CD4-positive, alpha-beta T cell (primary cell): ENCODE results near the gene PIEZO1. TPM values are rescaled to one million over a fixed set of nuclear protein-coding genes. Genes with fewer than 3 reads are reported as not detected.

Experiments
- ATAC-seq: fragments of 200-7000 bp; cut with Tn5 transposase; one replicate; pipeline ENCODE4 v1.10.0; 2022; ENCODE audit warnings: mild to moderate bottlenecking; ENCODE audit not compliant: poor library complexity
- CTCF ChIA-PET: fragments of 350-600 bp; sonication (Branson Sonifier 250); formaldehyde crosslinking; loops from one replicate; lab custom pipeline; 2021; ENCODE audit warnings: antibody characterized with exemption, inconsistent platforms; lab: Charles Lee
- POLR2A ChIA-PET: fragments of 350-600 bp; sonication (Branson Sonifier 250); formaldehyde crosslinking; loops from one replicate; lab custom pipeline; 2021; ENCODE audit warnings: antibody characterized with exemption, inconsistent platforms; lab: Charles Lee
- DNase-seq, 14 experiments: peaks; one replicate each; pipeline ENCODE4 v3.0.0-alpha.2; 2013 to 2020; ENCODE audit warnings: mixed read lengths in 2 of 14
- H3K27ac ChIP-seq, 2 donors: one replicate each; pipeline versions ENCODE4 v1.5.1 to v1.7.0; 2013; ENCODE audit warnings: low read length in 2 of 2, low read depth in 1 of 2, mild to moderate bottlenecking in 1 of 2
- H3K27me3 ChIP-seq, 2 experiments: 1 replicate in 1 of 2; 2 replicates in 1 of 2; pipeline versions ENCODE4 v1.6.1 to v1.7.0; 2013; ENCODE audit warnings: low read length in 2 of 2, control low read depth in 1 of 2, mild to moderate bottlenecking in 1 of 2, moderate library complexity in 1 of 2; ENCODE audit not compliant: insufficient read depth in 2 of 2, control insufficient read depth in 1 of 2
- H3K36me3 ChIP-seq: one replicate; pipeline ENCODE4 v1.6.1; 2013; ENCODE audit warnings: low read length, control low read depth; ENCODE audit not compliant: insufficient read depth
- H3K4me1 ChIP-seq: one replicate; pipeline ENCODE4 v1.6.1; 2013; ENCODE audit warnings: low read length, control low read depth; ENCODE audit not compliant: insufficient read depth
- H3K4me3 ChIP-seq: one replicate; pipeline ENCODE4 v1.5.1; 2013; ENCODE audit warnings: mild to moderate bottlenecking, low read length, moderate library complexity
- H3K9me3 ChIP-seq, 2 experiments: 1 replicate in 1 of 2; 2 replicates in 1 of 2; pipeline versions ENCODE4 v1.6.1 to v1.7.0; 2013; ENCODE audit warnings: low read length in 2 of 2, mild to moderate bottlenecking in 2 of 2, control low read depth in 1 of 2, moderate library complexity in 1 of 2; ENCODE audit not compliant: control insufficient read depth in 1 of 2, insufficient read depth in 1 of 2
- H3K27ac Mint-ChIP-seq: one replicate; pipeline ENCODE4 v1.8.0; 2020; ENCODE audit warnings: mixed read lengths
- H3K27me3 Mint-ChIP-seq: one replicate; pipeline ENCODE4 v1.8.0; 2021; ENCODE audit warnings: mixed read lengths
- H3K36me3 Mint-ChIP-seq: one replicate; pipeline ENCODE4 v1.8.0; 2021; ENCODE audit warnings: low read depth, mixed read lengths
- H3K4me1 Mint-ChIP-seq: one replicate; pipeline ENCODE4 v1.8.0; 2021; ENCODE audit warnings: low read depth, mixed read lengths
- H3K4me3 Mint-ChIP-seq: one replicate; pipeline ENCODE4 v1.8.0; 2020; ENCODE audit warnings: mild to moderate bottlenecking, mixed read lengths
- H3K9me3 Mint-ChIP-seq: one replicate; pipeline ENCODE4 v1.8.0; 2020; ENCODE audit warnings: mixed read lengths
- intact Hi-C, 2 experiments: fragments of 100-400 bp; cut with DNase I in 1 of 2; cut with micrococcal nuclease in 1 of 2; formaldehyde crosslinking; loops; one replicate each; pipeline versions ENCODE4 v1.15.1 to v1.9.0; 2023 to 2025; cut with DNase I, micrococcal nuclease
- total RNA-seq, 174 experiments: library from RNA in 2 of 174; stranded (reverse) in 2 of 174; gene quantifications; one replicate each; pipeline ENCODE4 v1.2.3 and lab custom pipeline; 2021 to 2026
- TF ChIP-seq, protein P1 (sequence below): fragments of 200-600 bp; IDR thresholded peaks from one replicate; pipeline ENCODE4 v1.8.0; 2022; ENCODE audit warnings: antibody characterized with exemption, mild to moderate bottlenecking

The PIEZO1 gene
- total RNA-seq, 2 experiments from 2014 or later, result 142 to 146 TPM

- CTCF ChIA-PET, result no interaction called here
- Mint-ChIP-seq H3K4me1 (no peaks in the 10 kb centered on the region), H3K9me3 (no peaks in the 10 kb centered on the region), H3K4me3 (no peak overlapping the region), H3K27me3 (no peaks in the 10 kb centered on the region), H3K27ac (no peak overlapping the region), H3K36me3 (peaks cover 6% of the 10 kb centered on the region)
- no peak for ATAC-seq
- Histone ChIP-seq H3K9me3 (no peaks in the 10 kb centered on the region), H3K4me3 (no peak overlapping the region), H3K4me1 (no peaks in the 10 kb centered on the region), H3K27ac (no peak overlapping the region), H3K36me3 (peaks cover 16% of the 10 kb centered on the region), H3K27me3 (no peaks in the 10 kb centered on the region)
- intact Hi-C loops, result loop anchor here in 1 of 2 experiments (5.0 kb wide), 1 partner anchor 123 kb away; no protein-coding TSS in a partner anchor
- POLR2A ChIA-PET, result no interaction called here
- TF ChIP-seq, protein P1, sequence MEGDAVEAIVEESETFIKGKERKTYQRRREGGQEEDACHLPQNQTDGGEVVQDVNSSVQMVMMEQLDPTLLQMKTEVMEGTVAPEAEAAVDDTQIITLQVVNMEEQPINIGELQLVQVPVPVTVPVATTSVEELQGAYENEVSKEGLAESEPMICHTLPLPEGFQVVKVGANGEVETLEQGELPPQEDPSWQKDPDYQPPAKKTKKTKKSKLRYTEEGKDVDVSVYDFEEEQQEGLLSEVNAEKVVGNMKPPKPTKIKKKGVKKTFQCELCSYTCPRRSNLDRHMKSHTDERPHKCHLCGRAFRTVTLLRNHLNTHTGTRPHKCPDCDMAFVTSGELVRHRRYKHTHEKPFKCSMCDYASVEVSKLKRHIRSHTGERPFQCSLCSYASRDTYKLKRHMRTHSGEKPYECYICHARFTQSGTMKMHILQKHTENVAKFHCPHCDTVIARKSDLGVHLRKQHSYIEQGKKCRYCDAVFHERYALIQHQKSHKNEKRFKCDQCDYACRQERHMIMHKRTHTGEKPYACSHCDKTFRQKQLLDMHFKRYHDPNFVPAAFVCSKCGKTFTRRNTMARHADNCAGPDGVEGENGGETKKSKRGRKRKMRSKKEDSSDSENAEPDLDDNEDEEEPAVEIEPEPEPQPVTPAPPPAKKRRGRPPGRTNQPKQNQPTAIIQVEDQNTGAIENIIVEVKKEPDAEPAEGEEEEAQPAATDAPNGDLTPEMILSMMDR, result no peak
- no peak for DNase-seq
Observed at GRCh38 chr16:88819126-88819525, 34.1 kb upstream of the PIEZO1 start.

DNA sequence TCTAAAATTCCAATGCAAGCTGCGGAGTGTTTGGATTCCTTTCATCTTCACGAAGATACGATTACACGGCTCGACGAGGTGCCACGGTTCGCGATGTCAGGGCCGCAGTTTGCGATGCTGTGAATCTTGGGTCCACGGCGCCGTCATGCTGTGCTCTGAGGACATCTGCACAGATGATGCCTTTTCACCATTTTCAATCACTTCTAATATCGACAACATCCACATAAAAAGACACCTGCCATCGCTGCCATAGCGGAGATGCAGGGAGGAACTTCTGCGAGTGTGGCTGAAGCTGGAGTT is 33.5 kb upstream of the PIEZO1 start:
- ATAC-seq, result no peak
- ChIA-PET CTCF (no interaction called here), POLR2A (no interaction called here)
- TF ChIP-seq, protein P1, result no peak
- H3K4me3 Mint-ChIP-seq, result no peak overlapping the region
- no peaks in the 10 kb centered on the region for H3K9me3 Mint-ChIP-seq
- intact Hi-C loops, result loop anchor here in 1 of 2 experiments (5.0 kb wide), 1 partner anchor 124 kb away; no protein-coding TSS in a partner anchor
- H3K9me3 ChIP-seq, result no peaks in the 10 kb centered on the region
- no peaks in the 10 kb centered on the region for H3K4me1 Mint-ChIP-seq
- no peak for DNase-seq
- H3K36me3 ChIP-seq, result peaks cover 16% of the 10 kb centered on the region
- H3K36me3 Mint-ChIP-seq, result peaks cover 6% of the 10 kb centered on the region
- H3K27ac ChIP-seq, result no peak overlapping the region
- no peak overlapping the region for H3K4me3 ChIP-seq
- H3K27ac Mint-ChIP-seq, result no peak overlapping the region
- H3K4me1 ChIP-seq, result no peaks in the 10 kb centered on the region
- no peaks in the 10 kb centered on the region for H3K27me3 Mint-ChIP-seq
- H3K27me3 ChIP-seq, result no peaks in the 10 kb centered on the region

GRCh38 chr16:88817785-88818574 is 33.0 kb upstream of the PIEZO1 start:
- no peaks in the 10 kb centered on the region for H3K9me3 ChIP-seq
- H3K4me3 Mint-ChIP-seq, result no peak overlapping the region
- no peak overlapping the region for H3K27ac Mint-ChIP-seq
- no peak for DNase-seq
- no peaks in the 10 kb centered on the region for H3K27me3 ChIP-seq
- peaks cover 4% of the 10 kb centered on the region for H3K36me3 Mint-ChIP-seq
- H3K4me1 ChIP-seq, result peaks cover 2% of the 10 kb centered on the region
- no peaks in the 10 kb centered on the region for H3K9me3 Mint-ChIP-seq
- no peaks in the 10 kb centered on the region for H3K4me1 Mint-ChIP-seq
- H3K36me3 ChIP-seq, result peaks cover 16% of the 10 kb centered on the region
- ChIA-PET POLR2A (interaction anchor here (1.4 kb wide), 1 partner anchor 39 kb away, joined by 4 read pairs; the partner anchor contains the start of genes GALNS and TRAPPC2L), CTCF (interaction anchor here (0.5 kb wide), 1 partner anchor 388 kb away, joined by 3 read pairs; no protein-coding TSS in a partner anchor)
- H3K4me3 ChIP-seq, result no peak overlapping the region
- TF ChIP-seq, protein P1, result no peak
- intact Hi-C loops, result loop anchor here in 1 of 2 experiments (5.0 kb wide), 1 partner anchor 124 kb away; no protein-coding TSS in a partner anchor
- ATAC-seq, result no peak
- H3K27ac ChIP-seq, result no peak overlapping the region
- H3K27me3 Mint-ChIP-seq, result no peaks in the 10 kb centered on the region
